HG02938 (cell line): ENCODE measurements around the gene PTAFR.

Source experiments
- ATAC-seq: cut with Tn5 transposase; IDR thresholded peaks from one replicate; pipeline ENCODE4 v1.9.1; 2021; ENCODE audit warnings: mild to moderate bottlenecking, moderate library complexity; ENCODE audit not compliant: unreplicated experiment

PTAFR gene, protein sequence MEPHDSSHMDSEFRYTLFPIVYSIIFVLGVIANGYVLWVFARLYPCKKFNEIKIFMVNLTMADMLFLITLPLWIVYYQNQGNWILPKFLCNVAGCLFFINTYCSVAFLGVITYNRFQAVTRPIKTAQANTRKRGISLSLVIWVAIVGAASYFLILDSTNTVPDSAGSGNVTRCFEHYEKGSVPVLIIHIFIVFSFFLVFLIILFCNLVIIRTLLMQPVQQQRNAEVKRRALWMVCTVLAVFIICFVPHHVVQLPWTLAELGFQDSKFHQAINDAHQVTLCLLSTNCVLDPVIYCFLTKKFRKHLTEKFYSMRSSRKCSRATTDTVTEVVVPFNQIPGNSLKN

DNA sequence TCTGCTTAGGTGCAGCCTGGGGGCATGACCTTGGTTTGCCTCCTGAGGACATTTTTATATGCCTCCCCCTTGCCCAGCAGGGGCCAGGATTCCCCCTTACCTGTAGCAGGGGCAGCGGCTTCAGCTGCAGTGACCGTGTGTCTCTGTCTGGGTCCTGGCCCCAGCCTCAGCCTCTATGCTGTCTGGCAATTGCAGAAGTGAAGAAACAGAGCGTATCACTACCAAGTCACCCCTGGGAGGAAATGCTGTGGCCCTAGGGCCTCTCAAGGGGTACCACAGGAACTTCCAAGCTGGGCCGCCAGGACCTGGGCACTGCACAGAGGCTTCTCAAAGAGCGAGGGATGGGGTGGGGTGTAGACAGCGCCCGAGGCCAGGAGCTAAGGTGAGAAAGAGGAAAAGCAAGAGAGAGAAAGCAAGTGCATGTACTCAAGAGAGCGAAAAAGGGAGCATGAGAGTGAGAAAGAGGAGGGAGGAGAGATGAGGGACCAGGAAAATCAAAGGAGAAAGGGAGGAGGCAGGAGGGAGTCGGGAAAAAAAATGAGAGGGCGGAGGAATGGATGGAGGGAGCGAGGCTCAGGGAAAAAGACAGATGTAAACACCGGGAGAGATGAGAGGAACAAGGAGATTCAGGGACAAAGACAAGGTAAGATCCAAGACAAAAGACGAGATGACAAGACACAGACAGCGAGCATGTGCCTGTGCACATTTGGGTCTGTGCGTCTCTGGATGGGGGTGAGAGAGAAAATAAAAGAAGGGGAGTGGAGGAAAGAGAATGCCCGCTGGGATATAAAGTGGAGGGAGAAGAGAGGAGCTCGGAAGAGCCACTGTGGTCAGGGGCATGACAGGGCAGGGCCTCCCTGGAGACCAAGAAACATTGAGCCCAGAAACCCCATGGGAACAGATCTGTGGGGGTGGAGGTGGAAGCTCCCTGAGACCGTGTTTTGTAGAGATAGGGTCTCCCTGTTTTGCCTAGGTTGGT is at the start of gene PTAFR:
TSS of gene PTAFR (minus strand) at position 199 of the 979 bp plus-strand sequence. CDS start 25,669 bp downstream, outside the sequence.
- ATAC-seq: no peak

DNA sequence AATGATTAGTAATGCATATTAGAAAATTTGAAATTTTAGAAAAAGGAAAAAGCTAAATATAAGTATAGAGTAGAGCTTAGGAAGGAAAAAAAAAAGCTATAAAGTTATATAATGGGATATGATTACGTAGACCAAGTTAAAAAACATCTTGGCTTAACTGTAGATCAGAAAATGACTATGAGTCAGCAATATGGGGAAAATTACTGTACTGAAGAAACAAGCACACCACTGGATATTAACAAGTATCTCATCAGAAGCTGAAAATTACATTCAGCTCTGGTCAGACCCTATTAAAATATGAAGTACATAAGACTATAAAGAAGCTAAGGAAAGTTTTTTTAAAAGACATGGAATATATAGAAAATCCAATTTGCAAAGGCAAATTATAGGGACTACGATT is 36.8 kb upstream of the PTAFR start:
- no peak for ATAC-seq

DNA sequence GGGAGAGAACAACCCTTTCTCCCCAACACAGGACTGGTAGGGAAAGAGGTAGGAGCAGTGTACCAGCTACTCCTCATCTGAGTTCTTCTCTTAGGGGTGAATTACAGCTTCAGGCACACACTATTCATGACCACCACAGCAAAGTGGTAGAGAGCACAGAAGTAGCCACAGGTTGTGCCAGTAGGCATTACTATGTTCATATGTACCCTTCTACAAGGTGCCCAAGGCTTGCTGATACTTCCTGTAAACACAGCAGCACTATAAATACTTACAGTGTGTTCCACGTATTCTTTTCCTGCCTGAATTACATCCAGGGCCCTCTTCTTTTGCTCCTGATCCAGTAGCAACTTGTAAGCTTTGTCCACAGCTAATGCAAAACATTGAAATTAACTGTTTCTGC is 33.2 kb upstream of the PTAFR start:
- no peak for ATAC-seq

DNA sequence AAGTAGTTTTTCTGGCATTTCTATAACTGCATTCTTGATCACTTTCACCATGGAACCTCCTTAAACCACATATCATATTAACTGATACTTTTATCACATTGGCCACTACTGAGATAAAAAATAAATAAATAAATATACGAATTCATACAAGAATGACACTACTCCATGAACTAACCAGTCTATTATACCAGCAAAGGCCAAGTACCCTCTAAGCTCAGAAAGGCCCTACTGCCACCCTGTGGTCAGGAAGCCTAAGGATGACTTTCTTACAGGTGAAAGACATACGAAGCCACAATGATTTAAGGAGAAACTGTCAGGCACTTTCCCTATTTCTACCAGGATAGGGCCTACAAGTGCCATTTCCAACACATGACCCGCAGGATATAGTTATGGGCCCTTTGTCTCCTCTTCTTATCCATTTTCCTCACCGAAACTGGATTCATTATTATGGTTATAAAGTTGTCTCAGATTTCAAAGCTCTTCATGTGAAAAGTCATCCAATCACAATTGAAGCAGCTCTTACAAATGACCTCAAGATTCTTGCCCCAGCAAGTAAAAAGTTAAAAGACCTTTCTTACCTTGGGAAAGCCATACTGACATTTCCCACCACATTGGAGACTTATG is 32.4 kb upstream of the PTAFR start:
- ATAC-seq: no peak

DNA sequence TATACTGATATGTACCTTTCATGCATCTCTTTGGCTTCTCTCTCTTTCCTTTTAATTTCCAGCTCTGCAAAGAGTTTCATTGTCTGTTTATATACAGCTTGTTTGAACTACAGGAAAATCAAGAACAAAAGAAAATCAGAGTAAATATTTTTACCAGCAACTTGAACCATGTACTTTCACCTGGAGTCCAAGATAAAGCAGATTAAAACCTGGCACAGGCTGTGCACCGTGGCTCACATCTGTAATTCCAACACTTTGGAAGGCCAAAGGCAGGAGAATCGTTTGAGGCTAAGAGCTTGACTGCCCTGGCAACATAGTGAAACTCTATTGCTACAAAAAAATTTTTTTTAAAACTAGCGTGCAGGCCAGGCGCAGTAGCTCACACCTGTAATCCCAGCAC is 28.8 kb upstream of the PTAFR start:
- no peak for ATAC-seq

DNA sequence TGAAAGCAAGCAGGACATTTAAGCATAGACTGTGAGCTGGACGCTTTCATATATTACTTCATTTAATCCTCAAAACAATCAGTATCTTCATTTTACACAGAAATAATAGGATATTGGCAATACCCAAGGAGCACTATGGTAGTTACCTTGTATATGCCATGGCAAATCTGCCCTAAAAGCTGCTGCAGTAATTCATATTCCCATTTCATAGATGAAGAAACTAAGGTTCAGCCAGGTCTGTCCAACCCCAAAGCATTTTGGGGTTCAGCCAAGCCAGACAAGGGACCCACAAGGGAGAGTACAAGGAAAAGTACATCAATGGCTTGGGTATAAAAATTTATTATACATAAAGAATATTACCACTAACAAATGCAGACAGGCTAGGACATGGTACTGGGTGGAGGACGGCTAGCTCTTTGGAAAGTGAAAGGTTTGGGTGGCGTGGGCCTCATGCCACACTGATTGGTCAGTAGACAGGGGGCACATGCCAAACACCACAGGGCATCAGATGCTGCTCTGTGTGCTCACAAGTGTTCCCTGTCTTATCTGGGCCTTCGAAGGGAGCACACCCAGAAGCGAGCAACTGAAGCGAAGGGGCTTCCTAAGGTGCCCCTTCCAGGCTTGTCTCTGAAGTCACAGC is 23.9 kb upstream of the PTAFR start:
- no peak for ATAC-seq

DNA sequence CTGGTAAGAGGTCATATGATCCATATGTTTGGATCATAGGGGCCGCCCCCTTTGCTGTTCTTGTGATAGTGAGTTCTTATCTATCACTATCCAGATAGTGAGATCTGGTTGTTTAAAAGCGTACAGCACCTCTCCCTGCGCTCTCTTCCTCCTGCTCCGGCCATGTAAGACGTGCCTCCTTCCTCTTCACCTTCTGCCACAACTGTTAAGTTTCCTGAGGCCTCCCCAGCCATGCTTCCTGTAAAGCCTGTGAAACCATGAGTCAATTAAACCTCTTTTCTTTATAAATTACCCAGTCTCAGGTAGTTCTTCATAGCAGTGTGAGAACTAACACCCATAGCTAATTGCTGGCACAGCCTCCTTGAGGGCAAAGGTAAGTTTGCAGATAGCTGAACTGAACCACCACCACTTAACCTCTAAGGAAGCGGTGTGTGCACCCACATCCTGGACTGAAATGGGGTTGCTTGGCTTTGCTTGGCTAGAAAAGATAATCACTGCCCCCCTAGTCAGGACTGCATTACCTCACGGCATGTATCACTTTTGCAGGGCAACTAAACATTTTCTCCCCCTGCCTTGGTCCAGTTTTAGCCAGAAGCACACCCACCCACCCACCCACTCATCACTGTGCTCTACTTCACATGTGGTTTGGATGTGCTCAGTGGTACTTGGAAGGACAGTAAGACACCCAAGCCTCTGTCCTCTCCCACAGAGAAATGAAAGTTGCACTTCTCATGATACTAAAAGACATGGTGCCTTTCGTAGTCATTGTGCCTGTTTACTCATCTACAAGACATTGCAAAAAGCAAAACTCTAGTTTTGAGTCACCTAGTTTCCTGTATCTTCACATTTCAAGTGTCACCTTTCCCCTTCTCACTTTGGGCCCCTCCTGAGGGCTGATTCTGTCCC is 23.1 kb upstream of the PTAFR start:
- peak; percentile 78 for ATAC-seq

DNA sequence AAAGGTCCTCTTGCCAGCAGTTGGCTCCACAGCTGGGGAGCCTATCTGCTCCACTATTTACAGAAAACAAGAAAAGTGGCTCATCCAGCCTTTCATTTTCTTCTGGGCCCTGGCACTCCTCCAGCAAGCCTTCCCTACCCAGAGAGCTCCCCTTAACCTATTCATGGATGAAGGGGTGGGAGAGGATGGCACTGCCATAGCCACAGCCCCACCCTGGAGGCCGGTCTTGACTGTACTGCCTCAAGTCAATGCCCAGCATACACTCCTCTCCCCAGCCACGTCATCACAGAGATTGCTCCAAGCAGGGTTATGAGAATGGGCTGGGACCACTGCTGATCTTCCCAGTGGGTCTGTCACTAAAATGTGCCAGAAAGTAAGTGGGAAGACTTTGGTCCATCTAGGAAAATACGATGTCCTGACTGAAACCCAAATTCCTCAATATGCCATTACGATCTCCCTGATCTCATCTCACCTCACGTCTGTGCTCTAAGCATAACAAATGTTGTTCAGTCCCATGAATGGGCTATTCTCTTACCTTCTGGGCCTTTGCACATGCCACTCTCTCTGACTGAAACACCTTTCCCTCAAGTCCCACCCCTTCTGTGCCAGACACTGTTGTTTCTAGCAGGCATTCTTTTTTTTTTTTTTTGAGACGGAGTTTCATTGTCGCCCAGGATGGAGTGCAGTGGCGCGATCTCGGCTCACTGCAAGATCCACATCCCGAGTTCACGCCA is 21.4 kb upstream of the PTAFR start:
- no peak for ATAC-seq

DNA sequence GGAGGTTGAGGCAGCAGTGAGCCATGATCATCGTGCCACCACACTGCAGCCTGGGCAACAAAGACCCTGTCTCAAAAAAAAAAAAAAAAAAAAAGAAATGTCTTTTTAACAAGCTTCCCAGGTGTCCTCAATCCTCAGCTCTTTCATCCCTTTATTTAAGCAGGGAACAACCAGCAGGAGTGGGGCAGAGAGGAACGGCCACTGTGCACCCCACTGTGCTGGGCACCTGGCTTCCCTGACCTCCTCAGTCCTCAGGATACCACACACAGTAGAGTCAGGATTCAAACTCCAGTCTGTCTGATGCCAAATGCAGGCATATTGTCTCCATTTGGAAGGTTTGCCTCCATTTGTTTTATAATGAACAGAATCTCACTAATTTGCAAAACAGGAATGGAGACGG is 19.8 kb upstream of the PTAFR start:
- ATAC-seq: no peak

DNA sequence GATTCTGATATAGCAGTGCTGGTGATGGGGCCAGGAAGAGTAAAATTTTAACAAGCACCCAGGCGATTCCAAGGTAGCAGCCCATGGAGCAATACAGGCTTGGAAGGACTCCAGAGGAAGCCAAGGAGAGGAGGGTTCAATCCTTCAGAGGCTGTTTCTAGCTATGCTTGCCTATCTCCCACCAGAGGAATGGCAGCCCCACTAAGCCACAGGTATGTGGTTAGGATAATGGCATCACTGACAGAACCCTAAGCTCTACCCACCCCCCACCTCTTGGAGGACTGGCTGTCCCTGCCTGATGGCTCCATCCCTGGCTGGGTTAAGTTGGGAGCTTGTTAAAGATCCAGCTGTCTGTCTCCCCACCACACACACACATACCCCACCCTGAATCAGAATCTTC is 19.3 kb upstream of the PTAFR start:
- no peak for ATAC-seq

DNA sequence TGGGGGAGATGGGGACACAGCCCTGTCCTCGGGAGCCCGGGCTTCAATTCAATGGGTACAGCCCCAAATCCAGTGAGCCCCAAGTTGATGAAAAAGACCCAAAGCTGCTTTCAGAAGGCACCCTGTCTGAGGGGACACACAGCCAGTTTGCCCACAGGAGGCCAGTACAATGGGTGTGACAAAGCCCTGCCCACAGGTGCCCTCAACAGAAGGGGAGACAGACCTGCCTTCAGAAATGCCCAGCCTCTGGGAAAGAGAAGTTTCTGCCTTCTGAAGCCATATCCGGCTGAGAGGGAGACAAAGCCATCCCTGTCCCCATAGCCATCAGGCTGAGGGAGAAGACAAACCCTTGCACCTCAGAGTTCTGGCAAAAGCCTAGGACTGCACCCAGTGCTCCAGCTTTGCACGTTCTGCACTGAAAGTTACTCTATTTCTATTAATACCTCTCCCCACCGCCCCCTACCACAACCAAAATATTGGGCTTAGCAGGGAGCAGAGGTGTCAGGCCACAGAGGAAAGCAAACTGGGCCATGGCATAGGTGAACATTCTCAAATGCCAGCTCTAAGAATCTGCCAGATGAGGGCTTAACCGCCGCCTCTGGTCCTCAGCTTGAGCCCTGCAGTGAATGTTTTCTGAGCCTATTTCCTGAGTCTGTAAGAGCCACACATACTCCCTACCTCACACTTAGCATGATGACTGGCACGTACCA is 18.0 kb upstream of the PTAFR start:
- no peak for ATAC-seq

DNA sequence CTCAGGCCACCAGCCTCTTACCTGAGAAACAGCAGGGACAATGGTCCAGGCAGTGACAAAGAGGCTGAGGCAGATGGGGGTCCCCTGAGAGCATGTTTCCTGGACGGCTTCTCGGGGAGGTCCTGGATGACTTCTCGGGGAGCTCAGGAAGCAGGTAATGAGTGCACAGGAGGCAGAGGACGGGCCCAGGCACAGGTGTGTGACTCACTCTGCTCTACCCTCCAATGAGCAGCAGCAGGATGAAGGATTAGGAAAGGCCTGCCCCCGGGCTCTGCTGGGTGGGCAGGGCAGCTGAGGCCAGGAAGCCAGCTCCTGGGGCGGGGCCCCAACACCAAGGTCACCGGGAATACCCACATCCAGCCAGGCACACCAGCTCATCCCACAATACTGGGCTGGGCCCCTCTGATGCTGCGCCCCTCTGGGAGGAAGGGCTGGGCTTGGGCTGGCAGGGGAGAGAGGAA is 17.2 kb upstream of the PTAFR start:
- no peak for ATAC-seq

DNA sequence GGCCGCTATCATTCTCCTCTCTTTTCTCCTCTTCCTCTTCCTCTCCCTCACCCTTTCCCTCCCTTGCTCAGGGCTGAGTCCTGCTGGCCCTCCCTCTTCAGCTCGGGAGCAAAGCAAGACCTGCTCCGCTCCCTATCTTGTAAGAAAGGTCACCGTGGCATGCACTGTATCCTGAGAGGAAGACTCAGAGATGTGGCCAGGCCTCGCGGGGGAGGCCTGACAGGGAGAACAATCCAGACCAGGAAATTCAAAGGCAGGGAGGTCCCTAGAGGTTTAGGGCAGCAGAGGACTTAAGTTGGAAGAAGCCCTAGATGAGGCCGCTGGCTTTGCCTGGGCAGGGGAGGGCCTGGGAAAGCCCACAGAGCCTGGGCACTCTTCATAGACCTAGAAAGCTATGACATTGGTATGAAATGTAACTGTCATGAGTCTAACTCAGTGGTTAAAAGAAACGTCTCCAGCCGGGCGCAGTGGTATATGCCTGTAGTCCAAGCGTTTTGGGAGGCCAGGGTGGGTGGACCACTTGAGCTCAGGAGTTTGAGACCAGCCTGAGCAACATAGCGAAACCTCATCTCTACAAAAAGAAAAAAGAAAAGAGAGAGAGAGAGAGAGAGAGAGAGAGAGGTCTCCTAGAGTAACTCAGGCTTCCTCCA is 14.6 kb upstream of the PTAFR start:
- ATAC-seq: no peak

DNA sequence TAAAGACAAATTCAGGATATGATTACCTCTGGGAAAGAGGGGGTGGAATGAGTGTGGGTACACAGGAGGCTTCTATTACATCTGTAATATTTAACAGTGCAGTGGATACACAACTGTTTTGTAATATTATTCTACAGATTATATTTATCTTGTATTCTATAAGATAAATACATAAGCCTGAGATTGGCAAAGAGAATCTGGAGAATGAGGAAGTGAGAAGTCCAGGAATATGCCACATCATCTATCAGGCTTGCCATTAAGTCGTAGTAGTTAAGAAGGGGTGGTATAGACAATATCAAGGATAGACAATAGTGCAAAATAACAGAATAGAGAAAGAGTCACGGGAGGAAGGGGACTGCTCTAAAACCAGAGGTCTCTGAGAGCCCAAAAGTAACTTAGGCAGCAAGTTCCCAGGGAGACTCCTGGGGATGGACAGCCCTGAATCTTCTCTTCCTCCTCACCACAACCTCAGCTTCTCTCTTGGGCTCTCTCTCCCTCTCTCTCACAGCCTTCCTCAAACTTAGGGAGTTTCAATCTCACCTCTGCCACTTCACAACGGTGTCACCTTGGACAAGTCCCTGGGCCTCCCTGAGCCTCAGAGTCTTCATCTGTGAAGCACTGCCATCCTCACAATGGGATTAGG is 14.0 kb upstream of the PTAFR start:
- ATAC-seq: no peak

DNA sequence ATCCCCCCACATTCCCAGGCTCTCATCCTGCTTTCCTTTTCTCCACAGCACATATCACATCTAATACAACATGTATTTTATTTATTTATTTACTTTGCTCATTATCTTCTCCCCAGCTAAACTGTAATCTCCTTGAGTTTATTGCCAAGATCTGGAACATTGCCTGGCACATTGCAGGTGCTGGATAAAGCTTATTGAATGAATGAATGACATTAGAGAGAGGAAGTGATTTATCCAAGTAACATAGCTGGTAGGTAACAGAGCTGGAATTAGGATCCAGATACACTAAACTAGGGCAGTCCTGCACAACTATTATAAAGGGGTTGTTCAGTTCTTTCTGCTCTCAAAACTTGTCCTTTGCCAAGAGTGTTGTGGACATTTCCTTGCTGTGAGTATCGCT is 8.6 kb upstream of the PTAFR start:
- ATAC-seq: no peak

DNA sequence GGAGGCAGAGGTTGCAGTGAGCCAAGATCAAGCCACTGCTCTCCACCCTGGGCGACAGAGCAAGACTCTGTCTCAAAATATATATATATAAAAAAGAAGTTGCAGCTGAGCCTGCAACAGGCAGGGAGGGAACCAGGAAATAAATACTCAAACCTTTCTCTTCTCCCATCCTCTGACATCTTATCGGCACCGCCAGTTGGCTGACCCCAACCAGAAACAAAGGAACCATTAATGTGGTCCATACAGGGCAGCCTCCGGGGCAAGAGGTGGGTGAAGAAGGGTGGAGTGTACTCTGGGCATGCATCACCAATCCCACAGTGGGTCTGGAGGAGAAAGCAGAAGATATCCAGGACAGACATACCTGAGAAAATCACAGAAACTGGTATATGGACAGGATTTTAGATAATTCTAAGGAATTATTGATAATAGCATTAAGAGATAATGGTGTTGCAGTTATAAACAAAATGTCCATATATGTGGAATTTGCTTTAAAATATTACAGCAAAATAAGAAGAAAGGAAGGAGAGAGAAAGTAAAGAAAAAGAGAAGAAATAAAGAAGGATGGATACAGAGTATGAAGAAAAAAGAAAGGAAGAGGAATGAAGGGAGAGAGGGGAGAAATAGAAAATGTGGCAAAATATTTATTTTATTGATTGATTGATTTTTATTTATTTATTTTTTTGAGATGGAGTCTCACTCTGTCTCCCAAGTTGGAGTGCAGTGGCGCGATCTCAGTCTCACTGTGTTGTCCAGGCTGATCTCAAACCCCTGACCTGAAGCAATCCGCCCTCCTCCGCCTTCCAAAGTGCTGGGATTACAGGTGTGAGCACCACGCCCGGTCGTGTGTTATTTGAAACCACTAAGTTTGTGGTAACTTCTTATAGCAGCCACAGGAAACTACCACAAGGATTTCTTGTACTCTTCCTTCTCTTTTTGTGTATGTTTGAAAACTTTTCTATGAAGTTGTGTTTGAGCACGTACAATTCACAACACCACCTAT is 4.1 kb upstream of the PTAFR start:
- no peak for ATAC-seq
